ENCODE data around the gene CNNM3. TPM values are rescaled to one million over a fixed set of nuclear protein-coding genes. Genes with fewer than 3 reads are reported as not detected.

Gene CNNM3
- total and polyA plus RNA-seq, 4 donors: 10.0 to 19.8 (median 16.1) TPM

- no peak for DNase-seq (ENCODE audit: low spot score)
- TF ChIP-seq MAX (IDR thresholded peaks at IDR 0.05): no peak
- no peak overlapping the region for H3K27ac ChIP-seq (ENCODE audit: low read depth in 1 of 2, low read length in 2 of 2)
These were observed 14.0 kb downstream of the CNNM3 start for GRCh38 chr2:96830044-96830562.

DNA sequence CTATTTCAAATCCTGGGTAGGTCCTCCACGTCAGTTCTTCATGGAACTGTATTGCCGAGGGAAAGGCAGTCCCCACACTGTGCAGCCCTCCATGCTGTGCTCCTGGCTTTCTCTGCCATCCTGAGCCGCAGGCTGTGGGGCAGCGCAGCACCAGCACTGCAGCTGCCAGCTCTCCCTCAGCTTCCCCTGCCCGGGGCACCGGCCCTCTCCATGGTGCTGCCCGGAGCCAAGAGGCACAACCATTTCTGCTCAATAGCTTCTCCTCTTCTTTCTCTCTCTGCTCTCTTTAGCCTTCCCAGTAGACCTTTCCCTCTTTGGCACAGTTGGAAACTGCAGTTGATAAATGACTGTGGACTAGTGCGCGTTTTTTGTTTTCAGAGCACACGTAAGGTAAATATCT lies 15.6 kb downstream of the CNNM3 start:
- WGBS: 39% methylated on average over 10 of the region's 10 CpGs
- no peak for DNase-seq (ENCODE audit: low spot score)
- Histone ChIP-seq H3K27me3 (ENCODE audit: control insufficient read depth in 4 of 4, insufficient read depth in 4 of 4, low read length in 3 of 4) (no peaks in the 10 kb centered on the region), H3K27ac (ENCODE audit: low read depth in 1 of 2, low read length in 2 of 2) (peak overlapping the region in 1 of 2 donors; percentile 17), H3K4me1 (ENCODE audit: control insufficient read depth in 4 of 4, insufficient read depth in 4 of 4, low read length in 3 of 4) (peaks cover 15 to 43% (median 41%) of the 10 kb centered on the region in 4 donors), H3K4me3 (ENCODE audit: low read depth in 1 of 3, low read length in 3 of 3) (no peak overlapping the region), H3K36me3 (ENCODE audit: control insufficient read depth in 4 of 4, insufficient read depth in 3 of 4, low read depth in 1 of 4, low read length in 3 of 4) (peaks cover 11 to 35% (median 20%) of the 10 kb centered on the region in 4 donors), H3K9ac (ENCODE audit: low read depth in 1 of 2, low read length in 2 of 2) (no peak overlapping the region), H3K9me3 (ENCODE audit: control insufficient read depth in 4 of 4, low read length in 3 of 4) (no peaks in the 10 kb centered on the region)
- TF ChIP-seq REST (IDR thresholded peaks at IDR 0.05) (peak; percentile 99), EGR1 (IDR thresholded peaks at IDR 0.05; ENCODE audit: low read depth in 2 of 2) (no peak), JUND (IDR thresholded peaks at IDR 0.05) (no peak), NR2F2 (IDR thresholded peaks at IDR 0.05) (no peak), YY1 (IDR thresholded peaks at IDR 0.05) (peak; percentile 55), ATF3 (IDR thresholded peaks at IDR 0.05) (no peak), HNF4A (conservative IDR thresholded peaks at IDR 0.05) (no peak), MAX (IDR thresholded peaks at IDR 0.05) (no peak), FOXA1 (IDR thresholded peaks at IDR 0.05) (no peak), RXRA (IDR thresholded peaks at IDR 0.05) (peak; percentile 20 to 27), RAD21 (IDR thresholded peaks at IDR 0.05) (peak in 1 of 2 donors; percentile 23)

More at GRCh38 chr2:96830044-96830562, 14.0 kb downstream of the CNNM3 start:
- Histone ChIP-seq H3K9me3 (ENCODE audit: control insufficient read depth in 4 of 4, low read length in 3 of 4) (no peaks in the 10 kb centered on the region), H3K4me1 (ENCODE audit: control insufficient read depth in 4 of 4, insufficient read depth in 4 of 4, low read length in 3 of 4) (peaks cover 15 to 43% (median 41%) of the 10 kb centered on the region in 4 donors), H3K36me3 (ENCODE audit: control insufficient read depth in 4 of 4, insufficient read depth in 3 of 4, low read depth in 1 of 4, low read length in 3 of 4) (peaks cover 13 to 47% (median 27%) of the 10 kb centered on the region in 4 donors), H3K4me3 (ENCODE audit: low read depth in 1 of 3, low read length in 3 of 3) (no peak overlapping the region), H3K27me3 (ENCODE audit: control insufficient read depth in 4 of 4, insufficient read depth in 4 of 4, low read length in 3 of 4) (no peaks in the 10 kb centered on the region), H3K9ac (ENCODE audit: low read depth in 1 of 2, low read length in 2 of 2) (no peak overlapping the region)
- 41% methylated on average over 5 of the region's 5 CpGs for WGBS

DNA sequence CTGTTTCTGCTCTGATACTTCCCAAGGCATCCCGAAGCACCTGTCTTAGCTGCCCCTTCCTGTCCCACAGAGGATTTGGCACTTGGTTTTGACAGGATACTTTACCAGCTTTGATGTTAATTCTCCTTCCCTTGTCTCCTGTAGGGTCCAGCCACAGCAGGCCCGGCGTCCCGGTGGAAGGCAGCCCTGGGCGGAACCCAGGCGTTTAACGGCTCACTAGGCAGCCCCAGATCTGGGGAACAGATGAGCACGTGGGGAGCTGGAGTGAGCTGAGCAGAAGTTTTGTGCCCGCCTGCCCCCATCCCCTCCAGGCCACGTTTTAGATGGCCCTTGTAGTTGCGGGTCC lies 16.3 kb downstream of the CNNM3 start:
- Histone ChIP-seq H3K36me3 (ENCODE audit: control insufficient read depth in 4 of 4, insufficient read depth in 3 of 4, low read depth in 1 of 4, low read length in 3 of 4) (peaks cover 10 to 35% (median 20%) of the 10 kb centered on the region in 4 donors), H3K27ac (ENCODE audit: low read depth in 1 of 2, low read length in 2 of 2) (peak overlapping the region; percentile 29 to 55), H3K27me3 (ENCODE audit: control insufficient read depth in 4 of 4, insufficient read depth in 4 of 4, low read length in 3 of 4) (no peaks in the 10 kb centered on the region), H3K9ac (ENCODE audit: low read depth in 1 of 2, low read length in 2 of 2) (no peak overlapping the region), H3K4me3 (ENCODE audit: low read depth in 1 of 3, low read length in 3 of 3) (no peak overlapping the region), H3K4me1 (ENCODE audit: control insufficient read depth in 4 of 4, insufficient read depth in 4 of 4, low read length in 3 of 4) (peaks cover 15 to 43% (median 41%) of the 10 kb centered on the region in 4 donors), H3K9me3 (ENCODE audit: control insufficient read depth in 4 of 4, low read length in 3 of 4) (no peaks in the 10 kb centered on the region)
- WGBS: 64% methylated on average over 11 of the region's 11 CpGs
- TF ChIP-seq HNF4G (IDR thresholded peaks at IDR 0.05): no peak
- TF ChIP-seq FOXA1 (IDR thresholded peaks at IDR 0.05): no peak
- no peak for TF ChIP-seq RAD21 (IDR thresholded peaks at IDR 0.05)
- no peak for TF ChIP-seq EGR1 (IDR thresholded peaks at IDR 0.05; ENCODE audit: low read depth in 2 of 2)
- no peak for TF ChIP-seq SP1 (IDR thresholded peaks at IDR 0.05)
- TF ChIP-seq MAX (IDR thresholded peaks at IDR 0.05): no peak
- no peak for TF ChIP-seq YY1 (IDR thresholded peaks at IDR 0.05)
- no peak for TF ChIP-seq JUND (IDR thresholded peaks at IDR 0.05)
- TF ChIP-seq TAF1 (conservative IDR thresholded peaks at IDR 0.05): no peak
- TF ChIP-seq ATF3 (IDR thresholded peaks at IDR 0.05): no peak
- TF ChIP-seq NR2F2 (IDR thresholded peaks at IDR 0.05): no peak
- no peak for TF ChIP-seq GABPA (IDR thresholded peaks at IDR 0.05 in 1 of 2, conservative IDR thresholded peaks at IDR 0.05 in 1 of 2)
- no peak for TF ChIP-seq FOXA2 (IDR thresholded peaks at IDR 0.05)
- DNase-seq (ENCODE audit: low spot score): no peak

Data from liver (tissue), 9 donors.